ENCODE data around the gene B9D2. TPM values are rescaled to one million over a fixed set of nuclear protein-coding genes. Genes with fewer than 3 reads are reported as not detected.

B9D2 gene
- total RNA-seq, 1 experiment from 2014 or later, result 10.8 TPM

DNA sequence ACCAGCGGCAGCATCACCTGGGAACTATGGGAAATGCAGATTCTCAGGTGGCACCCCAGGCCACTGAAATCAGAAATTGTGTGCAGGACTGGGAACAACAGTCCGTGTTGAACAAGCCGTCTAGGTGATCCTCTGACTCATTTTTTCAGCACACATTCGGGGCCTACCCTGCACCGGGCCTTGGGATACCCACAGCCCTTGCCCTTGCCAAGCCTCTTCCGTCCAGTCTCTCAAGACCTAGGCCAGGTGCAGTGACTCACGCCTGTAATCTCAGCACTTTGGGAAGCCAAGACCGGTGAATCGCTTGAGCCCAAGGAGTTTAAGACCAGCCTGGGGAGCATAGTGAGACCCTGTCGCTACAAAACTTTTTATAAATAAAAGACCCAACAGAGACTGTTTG lies 28.5 kb downstream of the B9D2 start:
- Histone ChIP-seq H3F3A (ENCODE audit: insufficient read depth, low read depth) (no peaks in the 10 kb centered on the region), H3K79me2 (ENCODE audit: low read depth) (no peaks in the 10 kb centered on the region), H4K20me1 (ENCODE audit: insufficient read depth) (no peaks in the 10 kb centered on the region), H2AFZ (no peak overlapping the region), H3K4me1 (replicated peaks; ENCODE audit: insufficient read depth) (no peaks in the 10 kb centered on the region), H3K9me2 (ENCODE audit: insufficient read depth) (no peaks in the 10 kb centered on the region), H3K27me3 (ENCODE audit: insufficient read depth, low read depth) (no peaks in the 10 kb centered on the region), H3K36me3 (ENCODE audit: low read depth) (no peaks in the 10 kb centered on the region), H3K27ac (no peak overlapping the region), H3K9me3 (ENCODE audit: insufficient read depth, low read depth) (no peaks in the 10 kb centered on the region), H3K4me2 (no peak overlapping the region), H3K4me3 (no peak overlapping the region)
- DNase-seq, result no peak
- CTCF ChIA-PET, result no interaction called here
- BruUV-seq (replicated peaks), result no TSS peak
- TF ChIP-seq EZH2 (IDR thresholded peaks at IDR 0.05; ENCODE audit: low read depth), result no peak
- TF ChIP-seq, protein P1, sequence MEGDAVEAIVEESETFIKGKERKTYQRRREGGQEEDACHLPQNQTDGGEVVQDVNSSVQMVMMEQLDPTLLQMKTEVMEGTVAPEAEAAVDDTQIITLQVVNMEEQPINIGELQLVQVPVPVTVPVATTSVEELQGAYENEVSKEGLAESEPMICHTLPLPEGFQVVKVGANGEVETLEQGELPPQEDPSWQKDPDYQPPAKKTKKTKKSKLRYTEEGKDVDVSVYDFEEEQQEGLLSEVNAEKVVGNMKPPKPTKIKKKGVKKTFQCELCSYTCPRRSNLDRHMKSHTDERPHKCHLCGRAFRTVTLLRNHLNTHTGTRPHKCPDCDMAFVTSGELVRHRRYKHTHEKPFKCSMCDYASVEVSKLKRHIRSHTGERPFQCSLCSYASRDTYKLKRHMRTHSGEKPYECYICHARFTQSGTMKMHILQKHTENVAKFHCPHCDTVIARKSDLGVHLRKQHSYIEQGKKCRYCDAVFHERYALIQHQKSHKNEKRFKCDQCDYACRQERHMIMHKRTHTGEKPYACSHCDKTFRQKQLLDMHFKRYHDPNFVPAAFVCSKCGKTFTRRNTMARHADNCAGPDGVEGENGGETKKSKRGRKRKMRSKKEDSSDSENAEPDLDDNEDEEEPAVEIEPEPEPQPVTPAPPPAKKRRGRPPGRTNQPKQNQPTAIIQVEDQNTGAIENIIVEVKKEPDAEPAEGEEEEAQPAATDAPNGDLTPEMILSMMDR (conservative IDR thresholded peaks at IDR 0.05), result no peak
- intact Hi-C loops (cut with micrococcal nuclease; ENCODE audit: unreplicated experiment), result no loop called here
- POLR2A ChIA-PET (ENCODE audit: unreplicated experiment), result no interaction called here

DNA sequence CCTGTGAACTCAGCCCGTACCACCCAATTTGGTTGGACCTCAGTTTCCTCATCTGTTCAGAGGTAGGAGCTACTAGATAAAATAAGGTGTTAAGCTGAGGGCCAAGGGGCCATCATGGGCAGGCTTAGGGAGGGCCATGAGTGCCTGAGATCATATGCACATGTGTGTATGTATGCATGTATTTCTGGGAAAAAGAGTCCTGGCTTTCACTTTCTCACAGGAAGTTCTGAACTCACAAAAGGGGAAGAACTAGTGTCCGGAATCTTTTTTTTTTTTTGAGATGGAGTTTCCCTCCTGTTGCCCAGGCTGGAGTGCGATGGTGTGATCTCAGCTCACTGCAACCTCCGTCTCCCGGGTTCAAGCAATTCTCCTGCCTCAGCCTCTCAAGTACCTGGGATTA lies 29.2 kb downstream of the B9D2 start:
- ChIA-PET POLR2A (ENCODE audit: unreplicated experiment) (no interaction called here), CTCF (no interaction called here)
- H3K79me2 ChIP-seq (ENCODE audit: low read depth), result no peaks in the 10 kb centered on the region
- BruUV-seq (replicated peaks), result no TSS peak
- no peaks in the 10 kb centered on the region for H3F3A ChIP-seq (ENCODE audit: insufficient read depth, low read depth)
- no peak for DNase-seq
- H3K4me2 ChIP-seq, result no peak overlapping the region
- H2AFZ ChIP-seq, result no peak overlapping the region
- H3K9me2 ChIP-seq (ENCODE audit: insufficient read depth), result no peaks in the 10 kb centered on the region
- intact Hi-C loops (cut with micrococcal nuclease; ENCODE audit: unreplicated experiment), result no loop called here
- TF ChIP-seq, protein P1 (conservative IDR thresholded peaks at IDR 0.05), result no peak
- TF ChIP-seq EZH2 (IDR thresholded peaks at IDR 0.05; ENCODE audit: low read depth), result no peak
- no peaks in the 10 kb centered on the region for H3K27me3 ChIP-seq (ENCODE audit: insufficient read depth, low read depth)
- H4K20me1 ChIP-seq (ENCODE audit: insufficient read depth), result no peaks in the 10 kb centered on the region
- H3K9me3 ChIP-seq (ENCODE audit: insufficient read depth, low read depth), result no peaks in the 10 kb centered on the region
- H3K4me1 ChIP-seq (replicated peaks; ENCODE audit: insufficient read depth), result no peaks in the 10 kb centered on the region
- no peak overlapping the region for H3K4me3 ChIP-seq
- H3K36me3 ChIP-seq (ENCODE audit: low read depth), result no peaks in the 10 kb centered on the region
- H3K27ac ChIP-seq, result no peak overlapping the region

DNA sequence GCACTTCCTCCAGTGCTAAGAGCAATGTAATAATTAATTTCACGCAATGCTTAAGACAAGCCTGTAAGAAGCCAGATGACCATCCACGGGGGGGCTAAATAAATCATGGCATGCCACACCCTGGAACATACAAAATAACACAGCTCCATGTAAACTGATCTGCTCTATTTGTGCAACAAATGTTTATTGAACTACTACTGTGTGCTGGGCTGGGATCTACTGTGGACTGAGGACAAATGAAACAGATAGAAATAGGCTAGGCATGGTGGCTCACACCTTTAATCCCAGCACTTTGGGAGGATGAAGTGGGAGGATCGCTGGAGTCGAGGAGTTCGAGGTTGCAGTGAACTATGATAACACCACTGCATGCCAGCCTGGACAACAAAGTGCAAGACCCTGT lies 31.5 kb downstream of the B9D2 start:
- Histone ChIP-seq H3K27me3 (ENCODE audit: insufficient read depth, low read depth) (no peaks in the 10 kb centered on the region), H2AFZ (no peak overlapping the region), H4K20me1 (ENCODE audit: insufficient read depth) (no peaks in the 10 kb centered on the region), H3K36me3 (ENCODE audit: low read depth) (no peaks in the 10 kb centered on the region), H3K9me2 (ENCODE audit: insufficient read depth) (no peaks in the 10 kb centered on the region), H3K4me3 (no peak overlapping the region), H3K79me2 (ENCODE audit: low read depth) (no peaks in the 10 kb centered on the region), H3K4me1 (replicated peaks; ENCODE audit: insufficient read depth) (peaks cover 7% of the 10 kb centered on the region), H3K9me3 (ENCODE audit: insufficient read depth, low read depth) (no peaks in the 10 kb centered on the region), H3K27ac (no peak overlapping the region), H3F3A (ENCODE audit: insufficient read depth, low read depth) (peaks cover 8% of the 10 kb centered on the region; the same call in 1 of the 2 replicates), H3K4me2 (no peak overlapping the region)
- no TSS peak for BruUV-seq (replicated peaks)
- intact Hi-C loops (cut with micrococcal nuclease; ENCODE audit: unreplicated experiment), result no loop called here
- TF ChIP-seq EZH2 (IDR thresholded peaks at IDR 0.05; ENCODE audit: low read depth), result no peak
- TF ChIP-seq, protein P1 (conservative IDR thresholded peaks at IDR 0.05), result no peak
- ChIA-PET POLR2A (ENCODE audit: unreplicated experiment) (interaction anchor here (0.6 kb wide), 1 partner anchor 55 kb away, joined by 8 read pairs; no protein-coding TSS in a partner anchor), CTCF (interaction anchor here (0.7 kb wide), 1 partner anchor 54 kb away, joined by 3 read pairs; no protein-coding TSS in a partner anchor)
- DNase-seq, result no peak
